ENCODE measurements around the gene MAFG.

- TF ChIP-seq CTCF (conservative IDR thresholded peaks at IDR 0.05; ENCODE audit: low read length), result no peak
- TF ChIP-seq EZH2phosphoT487 (IDR thresholded peaks at IDR 0.05; ENCODE audit: borderline replicate concordance, low read depth, low read length), result no peak
Observed at GRCh38 chr17:81968396-81968745, 40.8 kb upstream of the MAFG start.

Data from OCI-LY7 (cell line).